K562 (cell line): ENCODE results near the gene CPNE1. TPM values are rescaled to one million over a fixed set of nuclear protein-coding genes. Genes with fewer than 3 reads are reported as not detected.

ENCODE experiments used
- ATF1 ChIP-seq, 2 experiments: fragments of 450-650 bp in 1 of 2; IDR thresholded peaks; 2 replicates each; pipeline ENCODE4 v1.6.1; 2016; ENCODE audit warnings: missing compliant biosample characterization in 1 of 2, missing genetic modification characterization in 1 of 2
- ELF2 ChIP-seq: fragments of 250-450 bp; sonication (Bioruptor Pico); IDR thresholded peaks from 2 replicates; pipeline ENCODE4 v1.5.0; 2021; ENCODE audit warnings: mild to moderate bottlenecking
- MAFK ChIP-seq: IDR thresholded peaks from 2 replicates; pipeline ENCODE4 v1.6.1; 2011; ENCODE audit warnings: low read length, improper control_type of control experiment
- POLR2AphosphoS5 ChIP-seq: IDR thresholded peaks from 2 replicates; pipeline ENCODE4 v1.6.1; 2011; ENCODE audit warnings: mild to moderate bottlenecking, low read depth, low read length, moderate library complexity; ENCODE audit not compliant: control insufficient read depth, insufficient read depth
- SLC30A9 ChIP-seq: fragments of 250-450 bp; sonication (Bioruptor Pico); IDR thresholded peaks from 2 replicates; pipeline ENCODE4 v1.8.0; 2022; ENCODE audit warnings: mild to moderate bottlenecking, moderate library complexity
- SOX6 ChIP-seq: fragments of 450-650 bp; IDR thresholded peaks from 2 replicates; pipeline ENCODE4 v1.6.1; 2014; ENCODE audit warnings: mild to moderate bottlenecking
- TCFL5 ChIP-seq: fragments of 250-450 bp; sonication (Bioruptor Pico); conservative IDR thresholded peaks from 2 replicates; pipeline ENCODE4 v1.6.1; 2021; ENCODE audit warnings: mild to moderate bottlenecking, moderate library complexity, matching md5 sums
- polyA plus RNA-seq, 8 experiments: library from polyadenylated mRNA; depleted of rRNA in 4 of 8; stranded (reverse) in 5 of 8; unstranded in 3 of 8; fragments of >200 nt; fragmentation: Nextera tagmentation in 2 of 8; fragmentation: Illumina TruSeq in 1 of 8; extraction: Ambion mirVana in 2 of 8; extraction: Trizol in 1 of 8; gene quantifications; 2 replicates each; pipeline versions ENCODE4 v1.2.1 to v1.2.3, GENCODE V29; 2011 to 2014; ENCODE audit warnings: inconsistent platforms in 1 of 8, missing spikeins in 1 of 8
- total RNA-seq, 7 experiments: library from RNA; depleted of rRNA in 6 of 7; stranded (reverse); fragments of >200 nt in 6 of 7; fragmentation: Illumina TruSeq in 2 of 7; extraction: Trizol in 2 of 7; gene quantifications; 2 replicates each; pipeline versions ENCODE4 v1.2.1 to v1.2.3, GENCODE V29; 2011 to 2021; ENCODE audit warnings: low replicate concordance in 1 of 7
- TF ChIP-seq, protein P1 (sequence below): fragments of 250-450 bp; sonication (Bioruptor Pico); IDR thresholded peaks from 2 replicates; pipeline ENCODE4 v1.4.0; 2020; ENCODE audit warnings: mild to moderate bottlenecking
- TF ChIP-seq, protein P2 (sequence below), 2 experiments: fragments of 450-650 bp in 1 of 2; sonication (generic) in 1 of 2; formaldehyde crosslinking in 1 of 2; IDR thresholded peaks; 2 replicates each; pipeline versions ENCODE4 v1.7.1 to v1.9.0; 2016 to 2022; ENCODE audit warnings: inconsistent platforms in 1 of 2, mild to moderate bottlenecking in 1 of 2, missing genetic modification reagents in 1 of 2
- TF ChIP-seq, protein P3 (sequence below): sonication (generic); formaldehyde crosslinking; IDR thresholded peaks from 2 replicates; pipeline ENCODE4 v1.8.0; 2022; ENCODE audit warnings: mild to moderate bottlenecking, missing genetic modification reagents

CPNE1 gene
- total and polyA plus RNA-seq, 9 of the 15 experiments (the other 6 are each of a cell fraction or from before 2014, with no cell fraction given) = 42.1 to 102 (median 56.0) TPM

DNA sequence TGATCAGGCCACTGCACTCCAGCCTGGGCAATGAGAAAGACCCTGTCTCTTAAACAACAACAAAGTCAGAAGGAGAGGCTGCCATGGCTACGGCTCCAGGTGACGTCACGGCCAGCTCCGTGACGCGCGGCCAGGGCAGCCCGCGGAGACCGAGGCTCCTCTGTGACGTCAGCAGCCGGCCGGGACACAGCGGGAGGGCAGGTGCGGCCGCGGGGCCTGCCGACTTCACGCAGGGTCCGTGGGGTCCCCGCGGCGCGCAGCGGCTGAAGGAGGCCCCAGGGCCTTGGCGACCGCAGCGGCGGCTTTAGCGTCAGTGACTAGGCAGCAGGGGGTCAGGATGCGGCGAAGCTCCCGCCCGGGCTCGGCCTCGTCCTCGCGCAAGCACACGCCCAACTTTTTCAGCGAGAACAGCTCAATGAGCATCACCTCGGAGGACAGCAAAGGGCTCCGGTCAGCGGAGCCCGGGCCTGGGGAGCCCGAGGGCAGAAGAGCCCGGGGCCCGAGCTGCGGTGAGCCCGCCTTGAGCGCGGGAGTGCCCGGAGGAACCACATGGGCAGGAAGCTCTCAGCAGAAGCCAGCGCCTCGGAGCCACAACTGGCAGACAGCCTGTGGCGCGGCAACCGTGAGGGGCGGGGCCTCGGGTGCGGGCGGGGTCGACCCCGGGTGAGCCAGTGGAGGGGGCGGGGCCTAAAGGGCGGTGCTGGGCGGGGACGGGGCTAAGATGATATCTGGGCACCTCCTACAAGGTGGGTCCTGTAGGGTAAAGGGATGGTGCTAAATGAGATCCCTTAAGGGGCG, 48.8 kb downstream of the CPNE1 start, which contains the start of gene SPAG4 (continued):
- TF ChIP-seq, protein P1, sequence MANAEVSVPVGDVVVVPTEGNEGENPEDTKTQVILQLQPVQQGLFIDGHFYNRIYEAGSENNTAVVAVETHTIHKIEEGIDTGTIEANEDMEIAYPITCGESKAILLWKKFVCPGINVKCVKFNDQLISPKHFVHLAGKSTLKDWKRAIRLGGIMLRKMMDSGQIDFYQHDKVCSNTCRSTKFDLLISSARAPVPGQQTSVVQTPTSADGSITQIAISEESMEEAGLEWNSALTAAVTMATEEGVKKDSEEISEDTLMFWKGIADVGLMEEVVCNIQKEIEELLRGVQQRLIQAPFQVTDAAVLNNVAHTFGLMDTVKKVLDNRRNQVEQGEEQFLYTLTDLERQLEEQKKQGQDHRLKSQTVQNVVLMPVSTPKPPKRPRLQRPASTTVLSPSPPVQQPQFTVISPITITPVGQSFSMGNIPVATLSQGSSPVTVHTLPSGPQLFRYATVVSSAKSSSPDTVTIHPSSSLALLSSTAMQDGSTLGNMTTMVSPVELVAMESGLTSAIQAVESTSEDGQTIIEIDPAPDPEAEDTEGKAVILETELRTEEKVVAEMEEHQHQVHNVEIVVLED (CRISPR knock-in tag) = no peak
- TF ChIP-seq SOX6 (no peak), ATF1 (CRISPR knock-in tag; IDR thresholded peaks at IDR 0.05) (peak; percentile 82), ATF1 (tag; IDR thresholded peaks at IDR 0.05) (peak; percentile 100), TCFL5 (no peak), MAFK (no peak), ELF2 (CRISPR knock-in tag) (peak; percentile 29; the same call in 1 of the 2 replicates), SLC30A9 (no peak), POLR2AphosphoS5 (no peak)
- TF ChIP-seq, protein P2, sequence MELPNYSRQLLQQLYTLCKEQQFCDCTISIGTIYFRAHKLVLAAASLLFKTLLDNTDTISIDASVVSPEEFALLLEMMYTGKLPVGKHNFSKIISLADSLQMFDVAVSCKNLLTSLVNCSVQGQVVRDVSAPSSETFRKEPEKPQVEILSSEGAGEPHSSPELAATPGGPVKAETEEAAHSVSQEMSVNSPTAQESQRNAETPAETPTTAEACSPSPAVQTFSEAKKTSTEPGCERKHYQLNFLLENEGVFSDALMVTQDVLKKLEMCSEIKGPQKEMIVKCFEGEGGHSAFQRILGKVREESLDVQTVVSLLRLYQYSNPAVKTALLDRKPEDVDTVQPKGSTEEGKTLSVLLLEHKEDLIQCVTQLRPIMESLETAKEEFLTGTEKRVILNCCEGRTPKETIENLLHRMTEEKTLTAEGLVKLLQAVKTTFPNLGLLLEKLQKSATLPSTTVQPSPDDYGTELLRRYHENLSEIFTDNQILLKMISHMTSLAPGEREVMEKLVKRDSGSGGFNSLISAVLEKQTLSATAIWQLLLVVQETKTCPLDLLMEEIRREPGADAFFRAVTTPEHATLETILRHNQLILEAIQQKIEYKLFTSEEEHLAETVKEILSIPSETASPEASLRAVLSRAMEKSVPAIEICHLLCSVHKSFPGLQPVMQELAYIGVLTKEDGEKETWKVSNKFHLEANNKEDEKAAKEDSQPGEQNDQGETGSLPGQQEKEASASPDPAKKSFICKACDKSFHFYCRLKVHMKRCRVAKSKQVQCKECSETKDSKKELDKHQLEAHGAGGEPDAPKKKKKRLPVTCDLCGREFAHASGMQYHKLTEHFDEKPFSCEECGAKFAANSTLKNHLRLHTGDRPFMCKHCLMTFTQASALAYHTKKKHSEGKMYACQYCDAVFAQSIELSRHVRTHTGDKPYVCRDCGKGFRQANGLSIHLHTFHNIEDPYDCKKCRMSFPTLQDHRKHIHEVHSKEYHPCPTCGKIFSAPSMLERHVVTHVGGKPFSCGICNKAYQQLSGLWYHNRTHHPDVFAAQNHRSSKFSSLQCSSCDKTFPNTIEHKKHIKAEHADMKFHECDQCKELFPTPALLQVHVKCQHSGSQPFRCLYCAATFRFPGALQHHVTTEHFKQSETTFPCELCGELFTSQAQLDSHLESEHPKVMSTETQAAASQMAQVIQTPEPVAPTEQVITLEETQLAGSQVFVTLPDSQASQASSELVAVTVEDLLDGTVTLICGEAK (IDR thresholded peaks at IDR 0.05) = no peak; the same call in 1 of the 2 replicates
- TF ChIP-seq, protein P2 (CRISPR knock-in tag; IDR thresholded peaks at IDR 0.05) = no peak
- TF ChIP-seq, protein P3, sequence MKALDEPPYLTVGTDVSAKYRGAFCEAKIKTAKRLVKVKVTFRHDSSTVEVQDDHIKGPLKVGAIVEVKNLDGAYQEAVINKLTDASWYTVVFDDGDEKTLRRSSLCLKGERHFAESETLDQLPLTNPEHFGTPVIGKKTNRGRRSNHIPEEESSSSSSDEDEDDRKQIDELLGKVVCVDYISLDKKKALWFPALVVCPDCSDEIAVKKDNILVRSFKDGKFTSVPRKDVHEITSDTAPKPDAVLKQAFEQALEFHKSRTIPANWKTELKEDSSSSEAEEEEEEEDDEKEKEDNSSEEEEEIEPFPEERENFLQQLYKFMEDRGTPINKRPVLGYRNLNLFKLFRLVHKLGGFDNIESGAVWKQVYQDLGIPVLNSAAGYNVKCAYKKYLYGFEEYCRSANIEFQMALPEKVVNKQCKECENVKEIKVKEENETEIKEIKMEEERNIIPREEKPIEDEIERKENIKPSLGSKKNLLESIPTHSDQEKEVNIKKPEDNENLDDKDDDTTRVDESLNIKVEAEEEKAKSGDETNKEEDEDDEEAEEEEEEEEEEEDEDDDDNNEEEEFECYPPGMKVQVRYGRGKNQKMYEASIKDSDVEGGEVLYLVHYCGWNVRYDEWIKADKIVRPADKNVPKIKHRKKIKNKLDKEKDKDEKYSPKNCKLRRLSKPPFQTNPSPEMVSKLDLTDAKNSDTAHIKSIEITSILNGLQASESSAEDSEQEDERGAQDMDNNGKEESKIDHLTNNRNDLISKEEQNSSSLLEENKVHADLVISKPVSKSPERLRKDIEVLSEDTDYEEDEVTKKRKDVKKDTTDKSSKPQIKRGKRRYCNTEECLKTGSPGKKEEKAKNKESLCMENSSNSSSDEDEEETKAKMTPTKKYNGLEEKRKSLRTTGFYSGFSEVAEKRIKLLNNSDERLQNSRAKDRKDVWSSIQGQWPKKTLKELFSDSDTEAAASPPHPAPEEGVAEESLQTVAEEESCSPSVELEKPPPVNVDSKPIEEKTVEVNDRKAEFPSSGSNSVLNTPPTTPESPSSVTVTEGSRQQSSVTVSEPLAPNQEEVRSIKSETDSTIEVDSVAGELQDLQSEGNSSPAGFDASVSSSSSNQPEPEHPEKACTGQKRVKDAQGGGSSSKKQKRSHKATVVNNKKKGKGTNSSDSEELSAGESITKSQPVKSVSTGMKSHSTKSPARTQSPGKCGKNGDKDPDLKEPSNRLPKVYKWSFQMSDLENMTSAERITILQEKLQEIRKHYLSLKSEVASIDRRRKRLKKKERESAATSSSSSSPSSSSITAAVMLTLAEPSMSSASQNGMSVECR = no peak; the same call in none of the 2 replicates
